ENCODE data around the gene KCTD2. TPM values are rescaled to one million over a fixed set of nuclear protein-coding genes. Genes with fewer than 3 reads are reported as not detected.
A peak's percentile ranks its signal among the peaks of the same experiment; 100 is the strongest.

KCTD2 gene
- total and polyA plus RNA-seq, 2 of the 13 experiments (the other 11 are each of a cell fraction or from before 2014, with no cell fraction given) = 28.3 to 32.6 TPM

DNA sequence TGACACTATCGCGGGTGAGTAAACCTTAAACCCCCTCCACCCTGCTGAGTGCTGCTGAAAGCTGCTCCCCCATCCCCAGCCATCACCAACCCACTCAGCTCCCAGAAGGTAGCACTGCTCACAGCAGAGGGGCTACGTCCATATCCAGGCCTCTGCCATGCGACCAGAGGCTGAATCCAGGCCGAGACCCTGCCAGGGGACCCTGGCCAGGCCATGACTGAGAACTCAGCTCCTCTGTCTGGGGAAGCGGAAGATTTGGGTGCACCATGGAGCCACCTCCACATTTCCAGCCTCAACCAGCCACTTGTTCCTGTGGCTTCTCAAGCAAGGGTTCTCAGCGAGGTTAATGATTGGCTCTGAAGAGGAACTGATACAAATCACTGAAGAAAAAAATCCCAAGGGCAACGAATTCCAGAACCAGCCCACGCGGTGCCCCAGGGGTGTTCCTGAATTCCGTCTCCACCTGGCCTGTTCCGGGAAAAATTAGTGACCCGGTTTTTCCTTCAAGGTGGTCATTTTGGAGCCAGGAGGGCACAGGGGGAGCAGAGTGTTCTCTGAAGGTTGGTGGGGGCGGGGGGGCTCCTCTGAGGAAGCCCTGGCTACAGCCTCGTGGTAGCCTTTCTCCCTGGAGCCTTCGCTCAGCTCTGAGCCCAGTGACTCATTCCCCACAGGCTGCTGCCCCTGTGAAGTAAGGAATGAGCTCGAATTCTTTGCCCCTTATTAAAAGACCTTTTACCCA, 31.4 kb downstream of the KCTD2 start:
- Histone ChIP-seq H3K4me1 (ENCODE audit: insufficient read depth, low read length) (peaks cover 97% of the 10 kb centered on the region), H2AFZ (ENCODE audit: low read length) (no peak overlapping the region), H3K27me3 (ENCODE audit: control insufficient read depth in 1 of 2, insufficient read depth in 2 of 2, low read length in 2 of 2) (peaks cover 0 to 36% of the 10 kb centered on the region in 2 experiments; a peak in 3 of 5 replicates), H3K4me3 (replicated peaks in 1 of 3; ENCODE audit: insufficient read depth in 1 of 3, low read depth in 2 of 3, low read length in 3 of 3) (peak overlapping the region; percentile 22 to 66 (median 32); a peak in 4 of 6 replicates), H3K36me3 (replicated peaks in 1 of 2; ENCODE audit: control insufficient read depth in 1 of 2, insufficient read depth in 2 of 2, low read length in 2 of 2) (no peaks in the 10 kb centered on the region), H4K20me1 (ENCODE audit: insufficient read depth, low read length) (no peaks in the 10 kb centered on the region), H3K79me2 (ENCODE audit: insufficient read depth, low read length) (no peaks in the 10 kb centered on the region), H3K9me3 (ENCODE audit: low read length) (no peaks in the 10 kb centered on the region), H3K27ac (ENCODE audit: extremely low read length, insufficient read depth, low read length) (no peak overlapping the region), H3K9ac (ENCODE audit: insufficient read depth, low read depth, low read length) (peak overlapping the region; percentile 53), H3K4me2 (ENCODE audit: low read depth, low read length) (peak overlapping the region; percentile 79)
- WGBS (ENCODE audit: low lambda C conversion rate) = 1% methylated on average over 11 of the region's 17 CpGs
- DNase-seq (ENCODE audit: low spot score) (no peak), ATAC-seq (peak; percentile 17), FAIRE-seq (no peak)
- ChIA-PET CTCF (ENCODE audit: low intra/inter-chr PET ratio, low total read pairs) (no interaction called here), POLR2A (interaction anchor here (1.1 to 3.6 kb wide), 8 partner anchors 9 to 66 kb away, joined by 3 to 19 read pairs (median 8); partner anchors contain the start of genes ARMC7, MRPL58 and SLC16A5)
- in situ Hi-C loops (cut with HindIII; ENCODE audit: extremely low pct_ligation_motif_present, low pct_unique_long_range_greater_than_20kb) = no loop called here
- intact Hi-C loops (cut with micrococcal nuclease; ENCODE audit: unreplicated experiment) = no loop called here
- no TSS peak for BruUV-seq (replicated peaks)
- TF ChIP-seq, protein P1, sequence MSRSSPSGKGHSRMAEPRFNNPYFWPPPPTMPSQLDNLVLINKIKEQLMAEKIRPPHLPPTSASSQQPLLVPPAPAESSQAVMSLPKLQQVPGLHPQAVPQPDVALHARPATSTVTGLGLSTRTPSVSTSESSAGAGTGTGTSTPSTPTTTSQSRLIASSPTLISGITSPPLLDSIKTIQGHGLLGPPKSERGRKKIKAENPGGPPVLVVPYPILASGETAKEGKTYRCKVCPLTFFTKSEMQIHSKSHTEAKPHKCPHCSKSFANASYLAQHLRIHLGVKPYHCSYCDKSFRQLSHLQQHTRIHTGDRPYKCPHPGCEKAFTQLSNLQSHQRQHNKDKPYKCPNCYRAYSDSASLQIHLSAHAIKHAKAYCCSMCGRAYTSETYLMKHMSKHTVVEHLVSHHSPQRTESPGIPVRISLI (CRISPR knock-in tag; IDR thresholded peaks at IDR 0.05; ENCODE audit: borderline replicate concordance) = peak; percentile 48; the same call in 1 of the 2 replicates
- TF ChIP-seq FOXK1 (CRISPR knock-in tag; IDR thresholded peaks at IDR 0.05; ENCODE audit: borderline replicate concordance, low read depth) = no peak
- peak; percentile 85 for TF ChIP-seq FOSL2 (CRISPR knock-in tag; IDR thresholded peaks at IDR 0.05)
- TF ChIP-seq GFI1 (CRISPR knock-in tag; IDR thresholded peaks at IDR 0.05; ENCODE audit: borderline replicate concordance) = peak; percentile 46; the same call in 1 of the 2 replicates
- TF ChIP-seq, protein P2, sequence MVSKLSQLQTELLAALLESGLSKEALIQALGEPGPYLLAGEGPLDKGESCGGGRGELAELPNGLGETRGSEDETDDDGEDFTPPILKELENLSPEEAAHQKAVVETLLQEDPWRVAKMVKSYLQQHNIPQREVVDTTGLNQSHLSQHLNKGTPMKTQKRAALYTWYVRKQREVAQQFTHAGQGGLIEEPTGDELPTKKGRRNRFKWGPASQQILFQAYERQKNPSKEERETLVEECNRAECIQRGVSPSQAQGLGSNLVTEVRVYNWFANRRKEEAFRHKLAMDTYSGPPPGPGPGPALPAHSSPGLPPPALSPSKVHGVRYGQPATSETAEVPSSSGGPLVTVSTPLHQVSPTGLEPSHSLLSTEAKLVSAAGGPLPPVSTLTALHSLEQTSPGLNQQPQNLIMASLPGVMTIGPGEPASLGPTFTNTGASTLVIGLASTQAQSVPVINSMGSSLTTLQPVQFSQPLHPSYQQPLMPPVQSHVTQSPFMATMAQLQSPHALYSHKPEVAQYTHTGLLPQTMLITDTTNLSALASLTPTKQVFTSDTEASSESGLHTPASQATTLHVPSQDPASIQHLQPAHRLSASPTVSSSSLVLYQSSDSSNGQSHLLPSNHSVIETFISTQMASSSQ (IDR thresholded peaks at IDR 0.05; ENCODE audit: low read depth) = no peak
- TF ChIP-seq, protein P2 (CRISPR knock-in tag; IDR thresholded peaks at IDR 0.05; ENCODE audit: borderline replicate concordance) = 0 out of 2 replicates have a peak, but pooled peaks have one; percentile 26
- TF ChIP-seq, protein P3, sequence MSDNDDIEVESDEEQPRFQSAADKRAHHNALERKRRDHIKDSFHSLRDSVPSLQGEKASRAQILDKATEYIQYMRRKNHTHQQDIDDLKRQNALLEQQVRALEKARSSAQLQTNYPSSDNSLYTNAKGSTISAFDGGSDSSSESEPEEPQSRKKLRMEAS (IDR thresholded peaks at IDR 0.05) = peak; percentile 40; the same call in 1 of the 2 replicates
- peak; percentile 63 for TF ChIP-seq ZFX (CRISPR knock-in tag; IDR thresholded peaks at IDR 0.05; ENCODE audit: low read depth)
- no peak for TF ChIP-seq ZNF652 (CRISPR knock-in tag; IDR thresholded peaks at IDR 0.05; ENCODE audit: borderline replicate concordance, low read depth)
- TF ChIP-seq KAT8 (CRISPR knock-in tag; IDR thresholded peaks at IDR 0.05) = 0 out of 2 replicates have a peak, but pooled peaks have one; percentile 11
- 0 out of 2 replicates have a peak, but pooled peaks have one; percentile 72 for TF ChIP-seq ZNF235 (CRISPR knock-in tag; IDR thresholded peaks at IDR 0.05; ENCODE audit: borderline replicate concordance)
- peak; percentile 8; the same call in 1 of the 2 replicates for TF ChIP-seq ETV5 (CRISPR knock-in tag; IDR thresholded peaks at IDR 0.05; ENCODE audit: borderline replicate concordance)
- 0 out of 2 replicates have a peak, but pooled peaks have one; percentile 29 for TF ChIP-seq ZFP41 (CRISPR knock-in tag; IDR thresholded peaks at IDR 0.05; ENCODE audit: borderline replicate concordance)
- TF ChIP-seq EED (CRISPR knock-in tag; IDR thresholded peaks at IDR 0.05) = 0 out of 2 replicates have a peak, but pooled peaks have one; percentile 29

Data from HepG2 (cell line).